Stomach smooth muscle (tissue), 2 donors: ENCODE results near the gene TPM4.

Experiments used
- H3K27ac ChIP-seq: one replicate; pipeline ENCODE4 v1.7.0; 2013; ENCODE audit warnings: mild to moderate bottlenecking, low read length, inconsistent platforms
- H3K27me3 ChIP-seq, 2 donors: one replicate each; pipeline ENCODE4 v1.7.0; 2013; ENCODE audit warnings: low read length in 2 of 2; ENCODE audit not compliant: insufficient read depth in 2 of 2, control insufficient read depth in 1 of 2
- H3K36me3 ChIP-seq, 2 donors: one replicate each; pipeline ENCODE4 v1.7.0; 2013; ENCODE audit warnings: low read length in 2 of 2; ENCODE audit not compliant: control insufficient read depth in 2 of 2, insufficient read depth in 2 of 2
- H3K4me1 ChIP-seq: one replicate; pipeline ENCODE4 v1.7.0; 2013; ENCODE audit warnings: low read length; ENCODE audit not compliant: control insufficient read depth, insufficient read depth
- H3K4me3 ChIP-seq, 2 donors: one replicate each; pipeline ENCODE4 v1.7.0; 2013; ENCODE audit warnings: low read length in 2 of 2
- H3K9ac ChIP-seq, 2 donors: one replicate each; pipeline ENCODE4 v1.7.0; 2013; ENCODE audit warnings: low read length in 2 of 2, mild to moderate bottlenecking in 1 of 2
- H3K9me3 ChIP-seq, 2 donors: one replicate each; pipeline ENCODE4 v1.7.0; 2013; ENCODE audit warnings: low read length in 2 of 2; ENCODE audit not compliant: control insufficient read depth in 2 of 2
- donor health status: healthy.
- donor health status: Pancreatic carcinoma.

The TPM4 gene

DNA sequence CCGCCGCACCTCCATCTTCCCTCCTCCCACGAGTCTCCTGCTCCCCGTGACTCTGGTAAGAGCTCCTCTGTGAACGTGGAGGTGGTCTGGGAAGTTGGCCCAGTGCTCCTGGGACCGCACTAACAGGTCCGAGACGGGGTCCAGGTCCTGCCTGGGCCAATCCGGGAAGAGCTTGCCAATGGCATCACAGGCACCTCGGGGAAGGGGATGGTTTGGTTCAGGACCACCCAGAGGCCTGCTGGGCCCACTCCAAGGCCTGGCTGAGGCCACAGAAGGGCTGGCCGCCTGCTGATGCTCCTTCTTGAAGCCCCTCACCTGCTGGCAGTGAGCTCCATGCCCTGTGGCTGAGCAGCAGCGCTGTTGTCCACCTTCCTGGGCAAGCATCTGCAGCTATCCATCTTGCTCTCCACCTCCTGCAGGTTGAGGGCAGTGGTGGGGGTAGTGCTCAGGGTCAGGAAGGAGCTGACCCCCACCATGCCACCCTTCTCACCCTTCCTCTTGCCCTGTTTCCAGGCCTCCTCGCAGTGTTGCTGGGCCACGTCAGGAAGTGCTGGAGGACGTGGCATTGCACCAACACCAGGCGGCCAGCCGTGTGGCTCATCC lies 41.2 kb upstream of the TPM4 start:
- Histone ChIP-seq H3K9ac (no peak overlapping the region), H3K9me3 (no peaks in the 10 kb centered on the region), H3K4me1 (no peaks in the 10 kb centered on the region), H3K27ac (no peak overlapping the region), H3K36me3 (no peaks in the 10 kb centered on the region), H3K4me3 (no peak overlapping the region), H3K27me3 (no peaks in the 10 kb centered on the region)

- no peak overlapping the region for H3K9ac ChIP-seq
- peaks cover 2% of the 10 kb centered on the region for H3K4me1 ChIP-seq
- H3K36me3 ChIP-seq, result no peaks in the 10 kb centered on the region
- H3K27me3 ChIP-seq, result no peaks in the 10 kb centered on the region
- no peak overlapping the region for H3K4me3 ChIP-seq
- H3K9me3 ChIP-seq, result no peaks in the 10 kb centered on the region
- no peak overlapping the region for H3K27ac ChIP-seq
These were observed 40.5 kb upstream of the TPM4 start for GRCh38 chr19:16035601-16036297.

- no peaks in the 10 kb centered on the region for H3K27me3 ChIP-seq
- peaks cover 6% of the 10 kb centered on the region for H3K4me1 ChIP-seq
- no peaks in the 10 kb centered on the region for H3K36me3 ChIP-seq
- H3K9me3 ChIP-seq, result no peaks in the 10 kb centered on the region
- no peak overlapping the region for H3K4me3 ChIP-seq
- H3K27ac ChIP-seq, result no peak overlapping the region
- H3K9ac ChIP-seq, result no peak overlapping the region
These were observed 39.8 kb upstream of the TPM4 start for GRCh38 chr19:16036397-16036925.

DNA sequence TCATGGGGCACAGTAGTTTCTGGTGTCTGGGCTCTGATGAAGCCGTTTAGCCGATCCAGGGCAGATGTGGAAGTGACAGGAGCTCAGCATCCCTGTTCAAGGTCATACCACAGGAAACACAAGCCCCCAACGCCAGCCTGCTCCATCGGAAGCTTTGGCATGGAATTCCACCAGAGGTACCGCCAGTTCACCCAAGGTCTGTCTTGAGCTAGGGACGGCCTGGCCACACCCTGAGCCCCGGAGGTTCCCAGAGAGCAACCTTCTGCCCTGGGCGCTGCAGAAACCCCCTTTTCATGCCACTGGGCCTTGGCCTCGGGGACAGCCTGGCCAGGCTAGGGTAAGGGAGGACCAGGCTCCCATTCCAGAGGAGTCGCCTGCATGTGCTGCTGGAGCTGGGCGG lies 39.4 kb upstream of the TPM4 start:
- Histone ChIP-seq H3K36me3 (no peaks in the 10 kb centered on the region), H3K4me1 (peaks cover 10% of the 10 kb centered on the region), H3K9ac (no peak overlapping the region), H3K27ac (no peak overlapping the region), H3K27me3 (no peaks in the 10 kb centered on the region), H3K4me3 (no peak overlapping the region), H3K9me3 (no peaks in the 10 kb centered on the region)

GRCh38 chr19:16037424-16038195 lies 38.7 kb upstream of the TPM4 start:
- Histone ChIP-seq H3K9ac (no peak overlapping the region), H3K4me3 (no peak overlapping the region), H3K4me1 (peaks cover 10% of the 10 kb centered on the region), H3K9me3 (no peaks in the 10 kb centered on the region), H3K27me3 (peaks cover 0 to 3% of the 10 kb centered on the region in 2 donors), H3K36me3 (no peaks in the 10 kb centered on the region), H3K27ac (no peak overlapping the region)

DNA sequence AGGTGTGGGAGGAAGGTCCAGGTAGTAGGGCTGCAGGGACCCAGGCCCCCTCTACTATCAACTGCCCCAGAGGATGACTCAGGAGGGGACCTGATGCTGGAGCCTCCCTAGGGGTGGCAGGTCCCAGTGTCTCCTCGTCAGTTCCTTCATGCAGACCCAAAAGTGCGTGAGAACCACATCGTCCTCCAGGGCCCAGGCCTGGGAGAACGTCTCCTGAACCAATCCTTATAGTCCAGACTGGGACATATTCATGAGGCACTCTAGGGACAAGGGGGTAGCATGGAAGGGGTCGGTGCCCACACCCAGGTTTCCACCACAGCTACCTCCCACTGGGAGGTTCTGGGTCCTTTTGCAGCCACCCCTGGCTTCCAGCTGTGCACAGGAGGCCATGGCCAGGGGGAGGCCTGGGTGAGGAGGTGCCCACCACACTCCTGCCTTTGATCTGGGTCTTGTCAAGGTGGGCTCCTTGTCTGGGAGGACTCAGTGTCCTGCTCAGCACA lies 38.0 kb upstream of the TPM4 start:
- H3K9ac ChIP-seq, result no peak overlapping the region
- no peaks in the 10 kb centered on the region for H3K9me3 ChIP-seq
- H3K27ac ChIP-seq, result no peak overlapping the region
- H3K4me1 ChIP-seq, result peaks cover 10% of the 10 kb centered on the region
- peaks cover 0 to 5% of the 10 kb centered on the region in 2 donors for H3K27me3 ChIP-seq
- no peak overlapping the region for H3K4me3 ChIP-seq
- H3K36me3 ChIP-seq, result no peaks in the 10 kb centered on the region

- H3K9ac ChIP-seq, result no peak overlapping the region
- H3K36me3 ChIP-seq, result no peaks in the 10 kb centered on the region
- H3K27ac ChIP-seq, result no peak overlapping the region
- no peaks in the 10 kb centered on the region for H3K9me3 ChIP-seq
- H3K4me1 ChIP-seq, result peaks cover 10% of the 10 kb centered on the region
- H3K4me3 ChIP-seq, result no peak overlapping the region
- H3K27me3 ChIP-seq, result peaks cover 0 to 5% of the 10 kb centered on the region in 2 donors
These were observed 37.2 kb upstream of the TPM4 start for GRCh38 chr19:16039081-16039480.

- Histone ChIP-seq H3K9me3 (no peaks in the 10 kb centered on the region), H3K9ac (no peak overlapping the region), H3K36me3 (no peaks in the 10 kb centered on the region), H3K27me3 (peaks cover 0 to 5% of the 10 kb centered on the region in 2 donors), H3K27ac (no peak overlapping the region), H3K4me1 (peaks cover 10% of the 10 kb centered on the region), H3K4me3 (no peak overlapping the region)
These were observed 36.8 kb upstream of the TPM4 start for GRCh38 chr19:16039545-16039944.

DNA sequence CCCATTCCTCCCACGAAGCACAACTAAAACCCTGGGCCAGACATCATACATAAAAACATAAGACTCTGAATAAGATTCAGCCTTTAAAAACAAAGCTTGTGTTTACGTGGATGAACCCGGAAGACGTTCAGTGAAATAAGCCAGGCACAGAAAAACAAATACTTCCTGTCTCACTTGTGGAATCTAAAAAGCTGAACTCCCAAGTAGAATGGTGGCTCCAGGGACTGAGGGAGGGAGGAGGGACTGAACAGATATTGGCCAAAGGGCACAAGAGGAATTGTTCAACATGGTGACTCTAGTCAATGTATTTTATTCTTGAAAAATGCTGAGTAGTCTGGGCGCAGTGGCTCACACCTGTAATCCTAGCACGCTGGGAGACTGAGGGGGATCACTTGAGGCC lies 35.7 kb upstream of the TPM4 start:
- Histone ChIP-seq H3K4me1 (peaks cover 10% of the 10 kb centered on the region), H3K9me3 (no peaks in the 10 kb centered on the region), H3K9ac (no peak overlapping the region), H3K27ac (no peak overlapping the region), H3K27me3 (peaks cover 0 to 5% of the 10 kb centered on the region in 2 donors), H3K36me3 (no peaks in the 10 kb centered on the region), H3K4me3 (no peak overlapping the region)

- H3K36me3 ChIP-seq, result no peaks in the 10 kb centered on the region
- H3K9ac ChIP-seq, result peak overlapping the region; percentile 18 to 66
- no peaks in the 10 kb centered on the region for H3K9me3 ChIP-seq
- no peak overlapping the region for H3K27ac ChIP-seq
- H3K4me3 ChIP-seq, result peak overlapping the region; percentile 40 to 66
- H3K27me3 ChIP-seq, result peaks cover 0 to 5% of the 10 kb centered on the region in 2 donors
- peaks cover 10% of the 10 kb centered on the region for H3K4me1 ChIP-seq
These were observed 34.9 kb upstream of the TPM4 start for GRCh38 chr19:16041299-16041990.
